ENCODE data around the gene CARD9.

Gene CARD9

GRCh38 chr9:136361754-136362449, 11.6 kb downstream of the CARD9 start:
- no peak for DNase-seq

DNA sequence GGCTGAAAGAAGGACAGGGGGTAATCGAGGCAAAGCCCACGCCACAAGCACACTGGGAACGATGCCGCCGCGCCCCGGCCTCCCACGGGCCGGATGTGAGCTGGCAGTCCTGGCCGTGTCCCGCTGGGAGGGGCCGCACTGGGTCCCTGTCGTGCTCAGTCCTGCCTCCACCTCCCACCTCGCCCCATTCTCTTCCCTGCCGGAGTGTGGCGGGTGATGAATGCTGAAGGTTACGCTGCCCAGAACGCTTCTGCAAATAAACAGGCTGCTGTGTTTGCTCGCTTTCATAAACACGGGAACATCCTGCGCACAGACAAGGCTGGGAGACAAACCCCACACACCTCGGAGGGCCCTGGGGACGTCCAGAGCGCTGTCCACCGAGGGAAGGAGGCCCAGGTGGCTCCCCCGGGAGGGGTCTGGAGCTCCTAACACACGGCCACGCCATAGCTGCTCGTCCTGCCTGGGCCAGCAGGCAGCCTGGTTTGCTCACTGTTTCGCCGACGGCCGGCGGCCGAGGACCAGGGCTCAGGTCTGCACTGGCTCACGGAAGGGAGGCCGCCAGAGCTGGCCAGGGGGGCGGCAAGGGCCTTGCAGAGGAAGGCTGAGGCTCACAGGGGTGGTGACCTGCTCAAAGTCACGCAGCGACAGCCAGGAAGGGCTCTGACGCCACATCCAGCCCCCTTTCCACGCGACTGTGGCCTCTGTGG, 12.3 kb downstream of the CARD9 start:
- DNase-seq = no peak

GRCh38 chr9:136359774-136360718, 13.4 kb downstream of the CARD9 start:
- DNase-seq = no peak

GRCh38 chr9:136358888-136359287, 14.6 kb downstream of the CARD9 start:
- no peak for DNase-seq

GRCh38 chr9:136358016-136358415, 15.5 kb downstream of the CARD9 start:
- DNase-seq = no peak

DNA sequence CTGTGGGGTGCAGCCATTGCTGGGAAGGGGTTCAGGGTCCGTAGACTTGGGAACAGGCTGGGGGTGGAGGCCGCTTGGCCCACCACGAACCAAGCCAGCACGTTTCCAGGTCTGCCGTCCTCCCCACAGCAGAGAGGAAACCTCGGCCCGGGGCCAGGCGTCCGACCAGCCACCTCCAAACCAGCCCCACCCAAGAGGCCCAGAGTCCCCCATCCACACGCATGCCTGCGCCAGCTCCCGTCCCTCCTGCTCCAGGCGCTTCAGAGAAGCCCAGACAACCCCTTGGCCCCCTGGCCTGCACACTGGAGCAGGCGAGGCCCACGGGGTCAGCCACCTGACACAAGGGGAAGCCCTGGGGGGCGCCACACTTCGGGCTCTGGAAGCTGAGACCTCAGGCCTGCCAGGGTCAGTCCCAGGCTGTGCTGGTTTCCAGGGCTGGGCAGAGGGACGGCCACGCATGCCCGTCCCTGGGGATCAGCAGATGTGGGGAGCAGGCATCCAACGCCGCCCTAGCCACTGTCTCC, 16.2 kb downstream of the CARD9 start:
- DNase-seq = no peak

DNA sequence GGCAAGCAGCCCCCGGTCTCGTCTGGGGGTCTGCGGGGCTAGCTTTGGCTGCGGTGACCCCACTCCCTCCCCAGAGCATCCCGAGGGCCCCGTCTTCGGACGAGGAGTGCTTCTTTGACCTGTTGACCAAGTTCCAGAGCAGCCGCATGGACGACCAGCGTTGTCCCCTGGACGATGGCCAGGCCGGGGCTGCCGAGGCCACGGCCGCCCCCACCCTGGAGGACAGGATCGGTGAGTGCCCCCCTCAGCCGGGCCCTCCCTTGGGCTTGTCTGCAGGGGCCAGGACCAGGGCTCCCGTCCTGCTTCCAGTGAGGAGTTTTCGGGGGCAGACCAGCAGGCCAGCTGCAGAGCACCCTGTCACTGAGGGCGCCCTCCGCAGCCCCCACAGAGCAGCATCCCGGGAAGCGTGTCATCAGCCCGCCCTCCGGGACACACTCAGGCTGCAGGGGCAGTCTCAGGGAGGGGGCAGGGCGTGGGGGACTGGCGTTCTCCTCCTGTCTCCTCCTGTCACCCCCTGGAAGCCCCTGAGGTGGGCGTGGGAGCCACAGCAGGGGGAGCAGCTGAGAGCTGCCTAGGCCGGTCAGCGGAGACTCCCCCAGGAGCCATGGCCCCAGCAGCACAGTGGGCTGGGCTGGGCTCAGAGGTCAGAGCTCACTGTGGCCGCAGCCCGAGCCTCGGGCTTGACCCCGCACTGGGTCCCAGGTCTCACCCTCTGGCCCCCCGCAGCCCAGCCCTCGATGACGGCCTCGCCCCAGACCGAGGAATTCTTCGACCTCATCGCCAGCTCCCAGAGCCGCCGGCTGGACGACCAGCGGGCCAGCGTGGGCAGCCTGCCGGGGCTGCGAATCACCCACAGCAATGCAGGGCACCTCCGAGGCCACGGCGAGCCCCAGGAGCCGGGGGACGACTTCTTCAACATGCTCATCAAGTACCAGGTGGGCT, 17.6 kb downstream of the CARD9 start:
- DNase-seq = no peak

GRCh38 chr9:136354592-136355085, 18.8 kb downstream of the CARD9 start:
- DNase-seq = no peak

DNA sequence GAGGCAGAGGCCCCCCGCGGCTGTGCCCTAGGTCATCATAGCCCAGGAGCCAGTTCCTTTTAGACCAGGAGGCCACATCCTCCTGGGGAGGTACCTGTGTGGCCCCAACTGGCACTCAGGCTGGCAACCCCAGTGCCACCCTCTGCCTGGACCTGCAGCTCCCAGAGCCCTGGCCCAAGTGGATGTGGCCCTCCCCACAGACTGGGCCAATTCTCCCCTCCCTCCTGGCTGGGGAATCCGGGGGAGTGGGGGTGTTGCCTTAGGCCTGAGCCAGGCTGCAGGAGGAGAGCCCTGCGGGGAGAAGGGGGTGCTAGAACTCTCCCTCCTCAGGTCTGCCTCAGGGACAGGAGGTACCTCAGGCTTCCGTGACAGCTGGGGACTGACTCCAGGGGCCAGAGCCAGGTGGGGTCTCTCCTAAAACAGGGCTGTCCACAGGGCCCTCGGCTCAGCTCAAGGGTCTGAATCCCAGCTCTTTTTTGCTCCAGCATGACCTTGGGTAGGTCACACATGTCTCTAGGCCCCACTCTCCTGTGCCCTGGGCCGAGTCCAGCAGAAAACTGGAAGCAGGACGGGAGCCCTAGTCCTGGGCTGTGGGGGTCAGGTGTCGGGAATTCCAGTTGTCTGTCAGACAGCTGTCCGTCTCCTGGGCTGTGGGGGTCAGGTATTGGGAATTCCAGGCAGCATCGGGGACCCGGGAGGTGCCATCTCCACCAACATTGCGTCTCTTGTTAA, 19.5 kb downstream of the CARD9 start:
- DNase-seq = no peak

DNA sequence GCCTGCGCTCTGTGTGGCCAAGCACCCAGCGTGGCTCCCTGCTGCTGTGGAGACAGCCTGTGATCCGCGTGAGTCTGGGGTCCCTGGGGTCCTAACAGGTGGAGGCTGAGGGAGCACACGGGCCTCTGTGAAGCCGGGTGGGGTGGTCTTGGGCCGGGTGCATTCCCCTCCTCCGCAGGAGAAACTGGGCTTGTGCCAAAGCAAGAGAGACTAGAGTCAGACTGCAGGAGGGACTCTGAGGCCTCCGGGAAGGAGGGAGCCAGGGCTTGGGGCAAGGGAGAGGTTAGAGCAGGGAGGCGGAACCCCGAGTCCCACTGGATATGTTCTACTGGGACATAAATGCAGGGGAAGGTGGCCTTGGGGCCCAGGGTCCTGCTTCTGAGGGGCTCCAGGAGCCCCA, 20.4 kb downstream of the CARD9 start:
- no peak for DNase-seq

DNA sequence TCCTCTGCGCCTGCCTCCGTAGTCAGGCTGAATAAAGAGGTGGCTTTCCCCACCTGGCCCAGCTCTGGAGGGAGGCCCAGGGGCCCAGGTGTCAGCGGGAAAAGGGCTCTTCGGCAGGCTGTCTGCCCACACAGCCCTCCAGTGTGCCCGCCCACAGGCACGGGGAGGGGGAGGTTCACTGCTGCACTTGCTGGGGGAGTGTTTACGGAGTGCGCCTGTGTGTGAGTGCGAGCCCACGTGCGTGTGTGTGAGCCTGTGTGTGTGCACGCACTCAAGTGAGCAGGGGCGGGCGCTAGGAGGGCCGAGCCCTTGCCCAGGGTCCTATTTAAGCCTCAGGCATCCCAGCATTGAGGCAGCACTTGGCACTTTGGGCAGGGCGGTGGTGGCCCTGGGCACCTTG, 20.8 kb downstream of the CARD9 start:
- no peak for DNase-seq

DNA sequence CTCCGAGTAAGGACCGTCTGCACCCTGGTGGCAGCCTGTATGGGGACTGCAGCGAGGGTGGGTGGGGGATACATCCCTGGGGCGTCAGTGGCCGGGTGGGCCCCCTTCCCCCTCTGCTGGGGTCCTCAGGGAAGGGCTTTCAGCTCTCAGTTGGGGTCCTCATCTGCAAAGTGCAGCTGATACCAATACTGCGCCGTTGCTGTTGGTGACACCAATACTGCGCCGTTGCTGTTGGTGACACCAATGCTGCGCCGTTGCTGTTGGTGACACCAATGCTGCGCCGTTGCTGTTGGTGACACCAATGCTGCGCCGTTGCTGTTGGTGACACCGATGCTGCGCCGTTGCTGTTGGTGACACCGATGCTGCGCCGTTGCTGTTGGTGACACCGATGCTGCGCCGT, 21.6 kb downstream of the CARD9 start:
- DNase-seq = peak; percentile 17

DNA sequence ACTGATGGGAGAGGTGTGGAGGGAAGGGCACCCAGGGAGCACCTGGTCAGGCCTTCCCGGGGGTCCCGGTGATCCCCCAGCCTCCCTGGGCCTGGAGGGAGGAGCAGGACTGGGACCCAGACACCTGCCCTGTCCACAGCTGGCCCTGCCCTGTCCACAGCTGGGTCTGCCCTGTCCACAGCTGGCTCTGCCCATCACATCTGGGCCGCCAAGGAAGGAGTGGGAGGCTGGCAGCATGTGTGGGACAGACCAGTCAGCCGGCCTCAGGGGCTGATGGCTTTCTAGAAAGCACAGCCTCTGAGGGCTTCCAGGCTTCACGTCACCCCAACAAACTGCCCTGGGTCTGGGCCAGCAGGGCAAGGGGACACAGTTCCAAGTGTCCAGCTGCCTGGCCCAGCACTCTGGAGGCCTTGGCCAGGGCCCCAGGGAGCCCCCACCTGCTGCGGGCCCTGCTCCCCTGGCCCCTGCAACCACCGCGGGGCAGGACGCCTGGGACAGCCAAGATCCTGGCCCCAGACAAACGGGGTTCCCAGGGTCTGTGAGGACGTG, 22.1 kb downstream of the CARD9 start:
- no peak for DNase-seq

- no peak for DNase-seq
Measured at GRCh38 chr9:136349546-136349945, 23.9 kb downstream of the CARD9 start.

GRCh38 chr9:136348691-136349090, 24.8 kb downstream of the CARD9 start:
- DNase-seq = no peak

DNA sequence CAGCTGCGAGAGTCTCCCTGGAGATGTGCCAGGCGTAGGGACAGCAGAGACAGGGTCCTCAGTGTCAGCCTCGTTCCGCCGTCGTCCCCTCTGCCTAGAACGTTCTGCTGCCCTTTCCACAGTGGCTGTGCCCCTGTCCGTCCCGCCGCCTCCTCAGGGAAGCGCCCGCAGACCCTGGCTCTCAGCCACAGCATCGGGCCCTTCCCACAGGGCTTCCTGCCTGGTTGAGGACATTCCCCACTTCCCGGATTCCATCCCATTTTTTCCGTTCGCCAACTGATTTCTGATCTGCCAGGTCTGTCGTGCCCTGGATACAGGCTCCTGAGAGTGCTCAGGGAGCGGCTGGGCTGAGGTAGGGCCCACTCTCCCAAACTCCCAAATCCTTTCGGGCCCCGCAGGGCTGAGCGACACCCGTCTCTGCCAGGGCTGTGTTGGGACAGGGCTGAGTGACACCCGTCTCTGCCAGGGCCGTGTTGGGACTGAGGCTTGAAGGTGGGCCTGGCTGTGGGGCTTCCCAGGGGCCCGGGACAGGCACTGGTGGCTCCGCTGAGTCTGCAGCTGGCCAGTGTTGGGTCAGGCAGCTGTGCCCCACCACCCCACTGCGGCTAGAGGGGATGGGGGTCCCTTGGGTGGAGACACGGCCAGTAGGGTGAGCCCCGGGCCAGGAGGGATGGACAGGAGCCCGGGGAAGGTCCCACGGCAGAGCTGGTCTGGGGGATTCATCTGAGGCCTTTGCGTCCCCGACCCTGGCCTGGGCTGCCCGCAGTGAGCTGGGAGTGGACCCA, 25.8 kb downstream of the CARD9 start:
- DNase-seq = no peak

GRCh38 chr9:136346927-136347465, 26.5 kb downstream of the CARD9 start:
- DNase-seq = no peak

- DNase-seq = no peak
Measured at GRCh38 chr9:136346157-136346481, 27.4 kb downstream of the CARD9 start.

DNA sequence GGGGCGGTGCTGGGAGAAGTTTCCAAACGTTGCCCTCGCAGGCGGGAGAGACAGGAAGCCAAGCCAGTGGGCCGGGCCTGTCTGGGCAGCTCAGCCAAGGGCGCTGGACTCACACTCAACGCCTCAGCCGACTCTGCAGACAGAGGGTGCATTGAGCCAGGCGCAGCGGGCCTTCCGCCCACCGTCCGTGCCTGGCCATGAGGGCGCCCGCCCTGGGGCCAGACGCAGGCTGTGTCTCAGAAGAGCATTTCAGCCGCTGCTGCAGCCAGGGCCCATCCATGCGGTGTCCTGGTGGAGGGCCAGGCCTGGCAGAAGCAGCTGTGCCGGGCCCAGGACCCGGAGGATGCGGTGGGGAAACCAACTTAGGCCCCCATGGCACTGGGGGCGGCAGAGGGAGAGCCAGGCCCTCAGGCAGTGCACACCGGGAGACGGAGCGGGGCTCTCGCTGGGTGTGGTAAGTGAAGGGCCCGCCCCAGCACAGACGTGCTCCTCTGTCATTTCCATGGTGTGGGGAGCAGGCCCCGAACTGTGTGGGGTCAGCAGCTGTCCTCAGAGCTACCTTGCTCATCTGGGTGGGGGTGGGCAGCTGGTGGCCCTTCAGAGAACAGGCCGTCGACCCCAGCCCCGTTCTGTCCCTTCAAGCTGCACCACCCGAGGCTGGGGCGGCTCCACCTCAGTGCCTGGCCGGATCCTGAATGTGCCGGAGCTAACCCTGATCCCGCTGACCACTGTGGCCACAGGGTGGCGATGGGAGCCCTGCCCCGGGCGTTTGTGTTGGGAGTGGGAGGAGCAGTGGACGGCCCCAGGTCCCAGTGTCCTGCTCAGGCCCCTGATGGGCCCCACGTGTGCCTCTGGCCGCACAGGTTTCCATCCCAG, 27.9 kb downstream of the CARD9 start:
- DNase-seq = no peak

Measured in SHP77 treated with DMSO at 0.1 percent for 48 hours (cell line).